RWPE2 (cell line): Measurements from ENCODE around the gene CHAF1B.

Experiments used
- ATAC-seq: fragments of 200-7000 bp; cut with Tn5 transposase; 3 replicates; pipeline ENCODE4 v1.9.1; 2021; ENCODE audit warnings: low read depth
- DNase-seq: peaks from one replicate; pipeline ENCODE4 v3.0.0-alpha.2; 2020; ENCODE audit warnings: low spot score
- H3K27ac ChIP-seq: fragments of 450-650 bp; 2 replicates; pipeline ENCODE4 v1.5.1; 2017; ENCODE audit warnings: mild to moderate bottlenecking; ENCODE audit not compliant: poor library complexity, severe bottlenecking
- H3K27me3 ChIP-seq: fragments of 250-450 bp; sonication (Bioruptor Pico); 2 replicates; pipeline ENCODE4 v1.5.1; 2021; ENCODE audit warnings: mild to moderate bottlenecking, moderate library complexity; ENCODE audit not compliant: insufficient read depth, poor library complexity, severe bottlenecking
- H3K36me3 ChIP-seq: fragments of 250-450 bp; sonication (Bioruptor Pico); 2 replicates; pipeline ENCODE4 v1.5.1; 2020; ENCODE audit warnings: low read depth, mild to moderate bottlenecking, moderate library complexity
- H3K4me1 ChIP-seq: fragments of 250-450 bp; sonication (Bioruptor Pico); 2 replicates; pipeline ENCODE4 v1.5.1; 2021; ENCODE audit warnings: mild to moderate bottlenecking, moderate library complexity; ENCODE audit not compliant: insufficient read depth, poor library complexity, severe bottlenecking
- H3K4me3 ChIP-seq: fragments of 250-450 bp; sonication (Bioruptor Pico); 2 replicates; pipeline ENCODE4 v1.5.1; 2021; ENCODE audit warnings: mild to moderate bottlenecking, moderate library complexity; ENCODE audit not compliant: severe bottlenecking
- H3K9me3 ChIP-seq: fragments of 250-450 bp; sonication (Bioruptor Pico); 2 replicates; pipeline ENCODE4 v1.5.1; 2021; ENCODE audit warnings: mild to moderate bottlenecking, moderate library complexity; ENCODE audit not compliant: severe bottlenecking
- CTCF ChIP-seq: fragments of 450-650 bp; IDR thresholded peaks from one replicate; pipeline ENCODE4 v1.5.1; 2017; ENCODE audit warnings: mild to moderate bottlenecking, moderate library complexity; ENCODE audit not compliant: poor library complexity, severe bottlenecking

CHAF1B gene

GRCh38 chr21:36433059-36433709, 48.0 kb downstream of the CHAF1B start:
- Histone ChIP-seq H3K27ac (peak overlapping the region; percentile 86), H3K27me3 (no peaks in the 10 kb centered on the region), H3K4me3 (no peak overlapping the region), H3K9me3 (no peaks in the 10 kb centered on the region), H3K4me1 (peaks cover 34% of the 10 kb centered on the region), H3K36me3 (no peaks in the 10 kb centered on the region)
- DNase-seq (no peak), ATAC-seq (no peak)
- no peak for TF ChIP-seq CTCF

GRCh38 chr21:36434144-36434543, 49.0 kb downstream of the CHAF1B start:
- Histone ChIP-seq H3K4me3 (no peak overlapping the region), H3K36me3 (no peaks in the 10 kb centered on the region), H3K27ac (peak overlapping the region; percentile 86), H3K9me3 (no peaks in the 10 kb centered on the region), H3K4me1 (peaks cover 34% of the 10 kb centered on the region), H3K27me3 (no peaks in the 10 kb centered on the region)
- TF ChIP-seq CTCF = no peak
- ATAC-seq = no peak
- DNase-seq = no peak

- ATAC-seq = 0 out of 3 replicates have a peak, but pooled peaks have one; percentile 8
- Histone ChIP-seq H3K9me3 (no peaks in the 10 kb centered on the region), H3K27me3 (no peaks in the 10 kb centered on the region), H3K27ac (peak overlapping the region; percentile 86), H3K4me3 (no peak overlapping the region), H3K36me3 (no peaks in the 10 kb centered on the region), H3K4me1 (peaks cover 19% of the 10 kb centered on the region)
- TF ChIP-seq CTCF = no peak
- DNase-seq = no peak
Measured at GRCh38 chr21:36436829-36437744, 51.9 kb downstream of the CHAF1B start.

- Histone ChIP-seq H3K9me3 (no peaks in the 10 kb centered on the region), H3K4me3 (no peak overlapping the region), H3K27me3 (no peaks in the 10 kb centered on the region), H3K27ac (peak overlapping the region; percentile 86), H3K4me1 (peaks cover 19% of the 10 kb centered on the region), H3K36me3 (no peaks in the 10 kb centered on the region)
- peak; percentile 57 for ATAC-seq
- TF ChIP-seq CTCF = no peak
- DNase-seq = no peak
Measured at GRCh38 chr21:36437745-36438128, 52.5 kb downstream of the CHAF1B start.
